ENCODE data around the gene RPL18A. TPM values are rescaled to one million over a fixed set of nuclear protein-coding genes. Genes with fewer than 3 reads are reported as not detected.

RPL18A gene
- total RNA-seq, 1 donor from 2014 or later, result 1,710 TPM

- no peaks in the 10 kb centered on the region for H3K36me3 Mint-ChIP-seq (ENCODE audit: unreplicated experiment)
- no peak overlapping the region for H3K27ac Mint-ChIP-seq (ENCODE audit: unreplicated experiment)
- no peaks in the 10 kb centered on the region for H3K9me3 Mint-ChIP-seq (ENCODE audit: unreplicated experiment)
- H3K4me1 Mint-ChIP-seq (ENCODE audit: unreplicated experiment), result peaks cover 11% of the 10 kb centered on the region
- no peak for DNase-seq (ENCODE audit: extremely low spot score, unreplicated experiment)
- H3K4me3 Mint-ChIP-seq (ENCODE audit: unreplicated experiment), result peak overlapping the region; percentile 45
- TF ChIP-seq CTCF (IDR thresholded peaks at IDR 0.05), result no peak
- H3K27me3 Mint-ChIP-seq (ENCODE audit: unreplicated experiment), result peaks cover 10% of the 10 kb centered on the region
These were observed 16.9 kb upstream of the RPL18A start for GRCh38 chr19:17842663-17843291.

GRCh38 chr19:17843292-17843827 is 16.4 kb upstream of the RPL18A start:
- no peak for TF ChIP-seq CTCF (IDR thresholded peaks at IDR 0.05)
- no peak for DNase-seq (ENCODE audit: extremely low spot score, unreplicated experiment)
- Mint-ChIP-seq H3K27me3 (ENCODE audit: unreplicated experiment) (peaks cover 10% of the 10 kb centered on the region), H3K9me3 (ENCODE audit: unreplicated experiment) (no peaks in the 10 kb centered on the region), H3K27ac (ENCODE audit: unreplicated experiment) (no peak overlapping the region), H3K4me3 (ENCODE audit: unreplicated experiment) (no peak overlapping the region), H3K36me3 (ENCODE audit: unreplicated experiment) (no peaks in the 10 kb centered on the region), H3K4me1 (ENCODE audit: unreplicated experiment) (peaks cover 11% of the 10 kb centered on the region)

- no peak for DNase-seq (ENCODE audit: extremely low spot score, unreplicated experiment)
- Mint-ChIP-seq H3K4me3 (ENCODE audit: unreplicated experiment) (no peak overlapping the region), H3K4me1 (ENCODE audit: unreplicated experiment) (peaks cover 11% of the 10 kb centered on the region), H3K36me3 (ENCODE audit: unreplicated experiment) (no peaks in the 10 kb centered on the region), H3K27ac (ENCODE audit: unreplicated experiment) (no peak overlapping the region), H3K9me3 (ENCODE audit: unreplicated experiment) (no peaks in the 10 kb centered on the region), H3K27me3 (ENCODE audit: unreplicated experiment) (peaks cover 7% of the 10 kb centered on the region)
- TF ChIP-seq CTCF (IDR thresholded peaks at IDR 0.05), result no peak
These were observed 15.7 kb upstream of the RPL18A start for GRCh38 chr19:17843908-17844490.

GRCh38 chr19:17846146-17846545 is 13.6 kb upstream of the RPL18A start:
- Mint-ChIP-seq H3K9me3 (ENCODE audit: unreplicated experiment) (no peaks in the 10 kb centered on the region), H3K4me1 (ENCODE audit: unreplicated experiment) (peaks cover 16% of the 10 kb centered on the region), H3K27me3 (ENCODE audit: unreplicated experiment) (no peaks in the 10 kb centered on the region), H3K36me3 (ENCODE audit: unreplicated experiment) (no peaks in the 10 kb centered on the region), H3K4me3 (ENCODE audit: unreplicated experiment) (no peak overlapping the region), H3K27ac (ENCODE audit: unreplicated experiment) (no peak overlapping the region)
- DNase-seq (ENCODE audit: extremely low spot score, unreplicated experiment), result no peak
- TF ChIP-seq CTCF (IDR thresholded peaks at IDR 0.05), result no peak

- H3K9me3 Mint-ChIP-seq (ENCODE audit: unreplicated experiment), result no peaks in the 10 kb centered on the region
- DNase-seq (ENCODE audit: extremely low spot score, unreplicated experiment), result no peak
- H3K4me1 Mint-ChIP-seq (ENCODE audit: unreplicated experiment), result peaks cover 8% of the 10 kb centered on the region
- H3K36me3 Mint-ChIP-seq (ENCODE audit: unreplicated experiment), result no peaks in the 10 kb centered on the region
- no peaks in the 10 kb centered on the region for H3K27me3 Mint-ChIP-seq (ENCODE audit: unreplicated experiment)
- TF ChIP-seq CTCF (IDR thresholded peaks at IDR 0.05), result no peak
- H3K4me3 Mint-ChIP-seq (ENCODE audit: unreplicated experiment), result peak within 1 kb of the TSS; percentile 10
- peak within 1 kb of the TSS; percentile 56 for H3K27ac Mint-ChIP-seq (ENCODE audit: unreplicated experiment)
These were observed 12.0 kb upstream of the RPL18A start, which contains the start of gene JAK3 for GRCh38 chr19:17847538-17848366. TSS of gene JAK3 (minus strand) at chr19:17847982. CDS start at chr19:17844417, 3,565 bp downstream.
